ENCODE results near the gene ADO.

GRCh38 chr10:62813981-62814380 lies 9.5 kb downstream of the ADO start:
- TF ChIP-seq, protein P1, sequence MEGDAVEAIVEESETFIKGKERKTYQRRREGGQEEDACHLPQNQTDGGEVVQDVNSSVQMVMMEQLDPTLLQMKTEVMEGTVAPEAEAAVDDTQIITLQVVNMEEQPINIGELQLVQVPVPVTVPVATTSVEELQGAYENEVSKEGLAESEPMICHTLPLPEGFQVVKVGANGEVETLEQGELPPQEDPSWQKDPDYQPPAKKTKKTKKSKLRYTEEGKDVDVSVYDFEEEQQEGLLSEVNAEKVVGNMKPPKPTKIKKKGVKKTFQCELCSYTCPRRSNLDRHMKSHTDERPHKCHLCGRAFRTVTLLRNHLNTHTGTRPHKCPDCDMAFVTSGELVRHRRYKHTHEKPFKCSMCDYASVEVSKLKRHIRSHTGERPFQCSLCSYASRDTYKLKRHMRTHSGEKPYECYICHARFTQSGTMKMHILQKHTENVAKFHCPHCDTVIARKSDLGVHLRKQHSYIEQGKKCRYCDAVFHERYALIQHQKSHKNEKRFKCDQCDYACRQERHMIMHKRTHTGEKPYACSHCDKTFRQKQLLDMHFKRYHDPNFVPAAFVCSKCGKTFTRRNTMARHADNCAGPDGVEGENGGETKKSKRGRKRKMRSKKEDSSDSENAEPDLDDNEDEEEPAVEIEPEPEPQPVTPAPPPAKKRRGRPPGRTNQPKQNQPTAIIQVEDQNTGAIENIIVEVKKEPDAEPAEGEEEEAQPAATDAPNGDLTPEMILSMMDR (IDR thresholded peaks at IDR 0.05; ENCODE audit: insufficient read depth, low read depth, low read length) = no peak
- no peak for TF ChIP-seq EZH2 (IDR thresholded peaks at IDR 0.05; ENCODE audit: insufficient read depth, low read length)

Measured in astrocyte (in vitro differentiated cells and primary cell).